Tibial nerve (tissue), 3 donors: Measurements from ENCODE around the gene OR13A1.

Source experiments
- EP300 ChIP-seq, 2 donors: sonication (generic); formaldehyde crosslinking; IDR thresholded peaks; one replicate each; pipeline ENCODE4 v1.6.1; 2017; ENCODE audit warnings: antibody characterized with exemption in 2 of 2, mild to moderate bottlenecking in 1 of 2
- POLR2A ChIP-seq, 2 donors: fragments of 450-650 bp; IDR thresholded peaks; one replicate each; pipeline ENCODE4 v1.6.1; 2017; ENCODE audit warnings: antibody characterized with exemption in 2 of 2, mild to moderate bottlenecking in 2 of 2, moderate library complexity in 2 of 2

GRCh38 chr10:45315508-45315907 lies at the start of gene OR13A1:
- TF ChIP-seq POLR2A (IDR thresholded peaks at IDR 0.05), result no peak
- TF ChIP-seq EP300 (IDR thresholded peaks at IDR 0.05), result no peak
